GM12891 (cell line): Measurements from ENCODE around the gene C17orf107.

Experiments
- PAX5 ChIP-seq: IDR thresholded peaks from 2 replicates; pipeline ENCODE4 v1.6.1; 2011; ENCODE audit warnings: low read length, moderate library complexity, mild to moderate bottlenecking; ENCODE audit not compliant: insufficient read depth, severe bottlenecking
- POLR2A ChIP-seq: IDR thresholded peaks from 2 replicates; pipeline ENCODE4 v1.6.1; 2011; ENCODE audit warnings: low read depth, low read length, control low read depth
- POLR2AphosphoS5 ChIP-seq: IDR thresholded peaks from 2 replicates; pipeline ENCODE4 v1.6.1; 2011; ENCODE audit warnings: low read depth, low read length, control low read depth
- POU2F2 ChIP-seq: IDR thresholded peaks from 2 replicates; pipeline ENCODE4 v1.6.1; 2011; ENCODE audit warnings: low read depth, mild to moderate bottlenecking, control low read depth, low read length, moderate library complexity
- SPI1 ChIP-seq: IDR thresholded peaks from 2 replicates; pipeline ENCODE4 v1.6.1; 2011; ENCODE audit warnings: low read depth, low read length, control low read depth
- TAF1 ChIP-seq: IDR thresholded peaks from 2 replicates; pipeline ENCODE4 v1.6.1; 2011; ENCODE audit warnings: low read depth, low read length, control low read depth

- TF ChIP-seq POU2F2 (no peak), POLR2A (no peak), TAF1 (no peak), POLR2AphosphoS5 (no peak), PAX5 (no peak), SPI1 (no peak)
Measured at GRCh38 chr17:4858882-4859260, 40.5 kb upstream of the C17orf107 start.
